Esophagus (tissue), 2 donors: ENCODE measurements around the gene OGT. TPM values are rescaled to one million over a fixed set of nuclear protein-coding genes. Genes with fewer than 3 reads are reported as not detected.

Source experiments
- H3K27ac ChIP-seq, 2 donors: one replicate each; pipeline ENCODE4 v1.5.1; 2013; ENCODE audit warnings: low read depth in 2 of 2, mild to moderate bottlenecking in 2 of 2, inconsistent platforms in 1 of 2, low read length in 1 of 2, moderate library complexity in 1 of 2
- H3K27me3 ChIP-seq, 2 donors: one replicate each; pipeline ENCODE4 v1.6.1; 2013; ENCODE audit warnings: low read length in 2 of 2, control low read depth in 1 of 2, mild to moderate bottlenecking in 1 of 2; ENCODE audit not compliant: insufficient read depth in 2 of 2, control insufficient read depth in 1 of 2
- H3K36me3 ChIP-seq, 2 donors: one replicate each; pipeline ENCODE4 v1.6.1; 2013; ENCODE audit warnings: low read length in 1 of 2; ENCODE audit not compliant: control insufficient read depth in 2 of 2, insufficient read depth in 2 of 2
- H3K4me1 ChIP-seq, 2 donors: one replicate each; pipeline ENCODE4 v1.6.1; 2013; ENCODE audit warnings: low read length in 1 of 2; ENCODE audit not compliant: control insufficient read depth in 2 of 2, insufficient read depth in 2 of 2
- H3K4me3 ChIP-seq, 2 donors: one replicate each; pipeline ENCODE4 v1.5.1; 2013; ENCODE audit warnings: low read length in 2 of 2, mild to moderate bottlenecking in 2 of 2, low read depth in 1 of 2, moderate library complexity in 1 of 2
- H3K9me3 ChIP-seq, 2 donors: one replicate each; pipeline ENCODE4 v1.6.1; 2013; ENCODE audit warnings: mild to moderate bottlenecking in 2 of 2, low read depth in 1 of 2, low read length in 1 of 2, moderate library complexity in 1 of 2; ENCODE audit not compliant: control insufficient read depth in 2 of 2, insufficient read depth in 1 of 2
- WGBS, 2 donors: extraction: QIAGEN DNeasy Blood & Tissue Kit; methylation state at CpG; one replicate each; pipeline ENCODE4 v1.1.7; 2013; 5-methylcytosine and 5-hydroxymethylcytosine counted together
- polyA plus RNA-seq, 2 donors: library from polyadenylated mRNA; stranded (reverse); fragments of 200-250 nt; gene quantifications; one replicate each; pipeline ENCODE4 v1.2.3, GENCODE V29; 2013
- donor health status: healthy with polysubstance abuse.
- donor health status: Bipolar disorder and iron deficiency.

The OGT gene
- polyA plus RNA-seq, 2 donors = 30.2 to 61.3 TPM

DNA sequence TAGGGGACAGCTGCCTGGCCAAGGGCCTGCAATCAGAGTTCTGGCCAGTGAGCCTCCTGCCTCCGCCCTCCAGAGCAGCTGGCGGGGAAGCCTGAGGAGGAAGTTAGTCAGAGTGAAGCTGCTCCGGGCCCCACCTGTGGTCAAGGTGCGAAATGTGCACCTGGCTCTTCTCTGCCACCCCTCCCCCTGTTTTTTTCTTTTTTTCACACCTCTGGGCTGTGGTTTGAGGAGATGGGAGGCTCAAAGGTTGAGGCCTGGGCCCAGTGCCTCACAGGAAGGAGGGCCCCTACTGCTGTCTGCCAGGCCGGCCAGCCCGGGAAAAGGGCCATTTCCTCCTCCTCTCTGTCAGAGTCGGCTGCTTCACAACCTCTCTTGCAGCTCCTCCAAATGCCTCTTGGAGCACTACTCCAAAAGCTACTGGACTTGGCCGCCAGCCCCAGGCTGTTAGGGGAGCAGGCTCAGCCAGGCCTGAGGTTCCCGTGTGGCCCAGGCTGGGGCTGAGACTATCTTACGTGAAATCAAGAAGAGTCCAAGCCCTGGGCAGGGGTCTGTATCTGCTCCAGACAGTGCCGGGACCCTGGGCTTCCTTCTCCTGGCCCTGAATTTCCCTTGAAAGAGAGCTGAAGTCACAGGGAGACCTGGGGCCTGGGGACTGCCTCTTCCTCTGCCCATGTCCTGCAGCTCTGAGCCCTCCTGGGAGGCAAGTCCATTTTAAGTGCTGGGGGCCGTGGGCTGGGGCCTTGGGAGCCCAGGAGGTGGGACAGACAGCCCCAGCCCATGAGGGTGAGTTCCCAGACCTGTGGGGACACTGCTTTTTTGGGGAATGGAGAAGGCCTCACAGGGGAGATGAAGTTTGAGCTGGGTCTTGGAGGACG, 89.9 kb downstream of the OGT start:
- H3K4me1 ChIP-seq = peaks cover 0 to 7% of the 10 kb centered on the region in 2 donors
- no peaks in the 10 kb centered on the region for H3K27me3 ChIP-seq
- H3K9me3 ChIP-seq = peaks cover 0 to 2% of the 10 kb centered on the region in 2 donors
- H3K4me3 ChIP-seq = no peak overlapping the region
- no peaks in the 10 kb centered on the region for H3K36me3 ChIP-seq
- H3K27ac ChIP-seq = peak overlapping the region; percentile 77
- WGBS, 2 donors = 14 to 38% methylated on average over 13 of the region's 13 CpGs

GRCh38 chrX:71623714-71624113, 90.8 kb downstream of the OGT start:
- H3K4me1 ChIP-seq = peaks cover 0 to 7% of the 10 kb centered on the region in 2 donors

DNA sequence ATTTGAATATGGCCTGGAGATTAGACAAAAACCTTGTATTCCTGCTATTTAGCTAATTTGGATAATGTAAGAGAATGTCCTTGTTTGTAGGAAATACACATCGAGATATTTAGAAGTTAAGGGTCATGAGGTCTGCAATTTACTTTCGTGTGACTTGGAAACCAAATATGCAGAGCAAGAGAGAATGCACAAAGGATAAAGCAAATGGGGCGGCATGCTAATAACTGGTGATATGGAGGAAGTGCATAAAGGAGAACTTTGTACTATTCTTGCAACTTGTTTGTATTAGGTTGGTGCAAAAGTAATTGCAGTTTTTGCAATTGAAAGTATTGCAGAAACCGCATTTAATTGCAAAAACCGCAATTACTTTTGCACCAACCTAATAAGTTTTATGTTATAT, 92.6 kb downstream of the OGT start:
- no peak overlapping the region for H3K27ac ChIP-seq
- H3K4me1 ChIP-seq = peaks cover 0 to 7% of the 10 kb centered on the region in 2 donors
- no peaks in the 10 kb centered on the region for H3K27me3 ChIP-seq
- no peaks in the 10 kb centered on the region for H3K9me3 ChIP-seq
- no peak overlapping the region for H3K4me3 ChIP-seq
- H3K36me3 ChIP-seq = no peaks in the 10 kb centered on the region
- 83 to 92% methylated on average over 5 of the region's 5 CpGs for WGBS, 2 donors

More at GRCh38 chrX:71623714-71624113, 90.8 kb downstream of the OGT start:
- no peak overlapping the region for H3K27ac ChIP-seq
- no peaks in the 10 kb centered on the region for H3K9me3 ChIP-seq
- H3K4me3 ChIP-seq = no peak overlapping the region
- no peaks in the 10 kb centered on the region for H3K36me3 ChIP-seq
- WGBS, 2 donors = 89% methylated on average over 3 of the region's 3 CpGs
- no peaks in the 10 kb centered on the region for H3K27me3 ChIP-seq

Other genes with a start within 250 kb of the OGT start
- gene NONO, start 249.5 kb upstream of the OGT start, polyA plus RNA-seq = 100 to 1,000 TPM in 1 of 2 donors, 10 to 100 TPM in 1; 66.8 to 106 TPM
- gene ITGB1BP2, start 231.4 kb upstream of the OGT start, polyA plus RNA-seq = 1 to 10 TPM; 1.2 to 1.3 TPM
- gene TAF1, start 166.7 kb upstream of the OGT start, polyA plus RNA-seq = 1 to 10 TPM; 8.1 to 8.2 TPM
- gene GCNA, start 45.3 kb downstream of the OGT start, polyA plus RNA-seq = under 1 TPM; 0.84 to 0.98 TPM
- gene CXCR3, start 85.4 kb downstream of the OGT start, polyA plus RNA-seq = under 1 TPM; 0.64 to 0.69 TPM
- gene CXorf49, start 185.2 kb downstream of the OGT start, polyA plus RNA-seq = not detected
- gene CXorf49B, start 230.2 kb downstream of the OGT start, polyA plus RNA-seq = not detected